NCI-H82 treated with DMSO at 0.1 percent for 48 hours (cell line): ENCODE data around the gene RAX2.

Experiments used
- DNase-seq: peaks from one replicate; lab custom pipeline; 2025; ENCODE audit not compliant: unreplicated experiment; lab: John Stamatoyannopoulos, UW

Gene RAX2

DNA sequence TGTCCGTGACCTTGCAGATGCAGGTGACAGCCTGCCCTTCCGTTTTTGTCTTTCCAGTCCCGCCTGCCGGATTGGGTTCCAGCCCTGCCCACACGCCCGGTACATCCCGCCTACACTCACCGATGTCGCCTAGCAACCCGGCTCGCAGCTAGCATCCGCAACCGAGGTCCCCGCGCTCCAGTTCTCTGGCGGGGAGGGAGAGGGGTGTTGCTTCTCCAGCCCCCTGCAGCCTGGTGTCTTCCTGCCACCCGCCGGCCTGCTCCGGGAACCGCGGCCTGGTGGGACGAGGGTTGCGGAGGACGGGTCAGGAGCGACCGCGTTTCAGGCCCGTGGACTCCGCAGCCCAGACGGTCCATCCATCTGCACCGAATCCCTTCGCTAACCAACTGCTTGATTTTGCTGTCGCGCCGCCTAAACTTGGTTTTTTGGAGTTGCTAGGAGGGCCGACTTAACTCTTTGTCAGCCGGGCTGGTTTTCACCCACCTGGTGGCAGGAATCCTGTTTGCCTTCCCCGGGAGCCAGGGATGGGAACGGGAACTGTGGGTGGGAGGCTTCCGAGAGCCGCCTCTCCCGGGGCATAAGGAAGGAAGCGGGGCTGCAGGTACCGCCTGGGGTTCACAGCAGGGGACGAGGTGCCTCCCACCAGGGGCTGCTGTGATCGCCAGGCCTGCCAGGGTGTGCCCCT lies 29.5 kb upstream of the RAX2 start:
- no peak for DNase-seq

DNA sequence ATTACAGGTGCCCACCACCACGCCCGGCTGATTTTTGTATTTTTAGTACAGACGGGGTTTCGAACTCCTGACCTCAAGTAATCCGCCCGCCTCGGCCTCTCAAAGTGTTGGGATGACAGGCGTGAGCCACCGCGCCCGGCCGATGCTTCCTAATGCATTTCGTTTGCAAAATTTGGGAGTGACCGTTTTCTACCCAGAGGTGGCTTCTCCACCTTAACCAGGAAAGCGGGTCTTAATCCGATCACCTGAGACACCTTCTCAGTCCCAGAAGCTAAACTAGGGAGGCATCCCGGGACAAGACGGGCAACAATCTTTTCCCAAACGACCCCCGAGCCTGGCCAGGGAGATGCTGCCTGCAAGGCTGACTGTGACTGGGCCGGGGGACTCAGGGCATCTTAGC lies 29.0 kb upstream of the RAX2 start:
- DNase-seq = no peak

DNA sequence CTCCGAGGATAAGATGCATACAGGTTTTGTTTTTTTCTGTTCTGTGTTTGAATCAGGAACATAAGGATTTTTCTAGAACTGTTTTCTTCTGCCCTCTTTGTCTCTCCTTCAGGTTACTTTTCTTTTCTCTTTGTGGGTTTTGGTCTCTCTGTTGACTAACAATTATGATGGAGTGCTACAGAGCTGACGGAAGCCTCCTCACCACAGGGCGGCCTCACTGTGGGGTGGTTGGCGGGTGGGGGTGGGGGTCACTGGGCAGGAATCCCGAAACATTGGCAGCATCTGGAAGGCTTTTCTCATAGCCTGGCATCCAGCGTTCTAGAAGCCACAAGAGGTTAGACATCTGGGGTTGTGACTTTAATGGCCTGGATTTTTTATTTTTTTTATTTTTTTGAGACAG lies 26.1 kb upstream of the RAX2 start:
- DNase-seq = no peak

DNA sequence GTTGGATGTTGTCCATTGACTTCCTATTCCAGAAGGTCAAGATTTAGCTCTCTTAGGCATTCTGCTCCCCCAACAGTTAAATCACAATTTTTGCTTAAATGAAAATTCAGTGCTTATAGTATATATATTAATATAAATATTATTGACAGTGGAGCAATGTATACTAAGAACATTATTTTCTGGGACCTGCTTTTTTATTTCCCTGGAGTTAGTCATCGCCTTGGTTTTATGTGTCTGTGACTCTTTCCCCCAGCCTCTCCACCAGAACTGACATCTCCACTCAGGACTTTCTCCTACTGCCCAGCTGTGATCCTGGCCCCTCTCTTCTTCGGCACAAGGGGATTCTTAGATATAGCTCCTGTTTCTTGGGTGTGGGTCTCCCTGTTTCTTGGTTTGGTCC lies 24.3 kb upstream of the RAX2 start:
- no peak for DNase-seq

DNA sequence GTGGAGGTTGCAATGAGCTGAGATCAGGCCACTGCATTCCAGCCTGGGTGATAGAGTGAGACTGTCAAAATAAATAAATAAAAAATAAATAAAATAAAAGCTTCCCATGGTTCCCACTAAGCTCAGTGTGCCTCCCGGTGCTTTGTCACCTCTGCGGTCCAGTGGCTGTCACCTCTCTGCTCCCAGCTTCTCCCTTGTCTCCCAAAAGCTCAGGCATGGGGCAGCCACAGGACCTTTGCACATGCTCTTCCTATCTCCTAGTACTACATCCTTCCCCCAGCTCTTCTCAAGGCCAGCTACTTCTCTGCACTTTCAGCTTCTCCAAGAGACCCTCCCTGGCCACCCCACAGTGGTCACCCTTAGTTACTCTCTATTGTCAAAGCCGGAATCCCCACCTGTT lies 21.8 kb upstream of the RAX2 start:
- no peak for DNase-seq

DNA sequence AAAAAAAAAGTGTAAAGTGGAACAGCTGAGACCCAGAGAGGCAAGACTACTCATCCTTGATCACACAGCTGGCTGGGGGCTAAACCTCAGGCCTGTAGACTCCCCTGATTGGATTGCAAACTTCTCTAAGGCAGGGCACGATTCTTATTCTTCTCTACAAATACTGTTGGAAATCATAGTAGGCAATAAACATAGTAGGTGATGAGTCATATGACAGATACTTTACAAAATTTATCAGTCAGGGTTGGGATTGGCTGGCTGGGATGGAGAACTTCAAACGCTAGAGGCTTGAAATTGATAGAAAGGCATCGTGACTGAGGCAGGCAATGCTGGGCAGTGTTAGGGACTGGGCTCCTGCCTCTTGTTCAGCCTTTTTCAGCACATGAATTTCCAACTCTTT lies 20.1 kb upstream of the RAX2 start:
- no peak for DNase-seq

DNA sequence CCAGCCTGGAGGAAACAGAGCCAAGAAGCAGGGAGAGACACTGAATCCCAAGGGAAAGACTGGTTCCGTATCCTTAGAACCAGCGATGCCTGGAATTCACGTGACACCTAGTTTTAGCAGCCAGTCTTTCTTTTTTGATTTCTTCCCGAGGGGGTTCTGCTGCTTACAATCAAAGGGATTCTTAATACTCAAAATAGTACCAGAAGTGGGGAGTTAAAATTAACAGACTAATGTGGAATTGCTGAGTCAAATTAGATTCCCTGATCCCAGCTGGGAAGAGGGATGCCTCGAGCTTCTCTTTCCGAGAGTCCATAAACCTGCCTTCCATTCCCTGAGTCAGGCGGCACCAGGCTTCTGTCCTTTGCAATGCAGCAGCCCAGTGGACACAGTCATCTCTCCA lies 18.9 kb upstream of the RAX2 start:
- DNase-seq = no peak

DNA sequence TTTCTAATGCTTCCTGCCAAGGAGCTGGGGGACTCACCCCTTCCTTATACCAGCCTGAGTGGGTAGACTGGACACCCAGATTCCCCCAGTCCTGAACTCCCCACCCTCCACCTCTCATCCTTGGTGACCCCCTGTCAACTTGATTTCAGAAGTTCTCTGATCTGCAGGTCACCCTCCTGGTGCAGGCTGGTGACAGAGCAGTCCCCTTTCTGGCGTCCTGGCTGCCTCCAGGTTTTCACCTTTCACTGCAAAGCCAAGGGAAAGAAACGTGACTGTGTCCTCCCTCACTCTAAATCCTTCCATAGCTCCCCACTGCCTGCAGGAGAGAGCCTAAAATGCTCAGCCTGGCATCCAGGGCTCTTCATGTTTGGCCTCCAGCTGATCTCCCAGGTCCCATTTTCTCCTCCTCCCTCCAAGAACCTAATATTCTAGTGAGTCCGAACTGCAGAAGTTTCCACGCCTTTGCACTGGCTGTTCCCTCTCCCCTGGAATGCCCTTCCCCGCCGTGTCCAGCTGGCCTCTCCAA lies 18.2 kb upstream of the RAX2 start:
- DNase-seq = no peak

DNA sequence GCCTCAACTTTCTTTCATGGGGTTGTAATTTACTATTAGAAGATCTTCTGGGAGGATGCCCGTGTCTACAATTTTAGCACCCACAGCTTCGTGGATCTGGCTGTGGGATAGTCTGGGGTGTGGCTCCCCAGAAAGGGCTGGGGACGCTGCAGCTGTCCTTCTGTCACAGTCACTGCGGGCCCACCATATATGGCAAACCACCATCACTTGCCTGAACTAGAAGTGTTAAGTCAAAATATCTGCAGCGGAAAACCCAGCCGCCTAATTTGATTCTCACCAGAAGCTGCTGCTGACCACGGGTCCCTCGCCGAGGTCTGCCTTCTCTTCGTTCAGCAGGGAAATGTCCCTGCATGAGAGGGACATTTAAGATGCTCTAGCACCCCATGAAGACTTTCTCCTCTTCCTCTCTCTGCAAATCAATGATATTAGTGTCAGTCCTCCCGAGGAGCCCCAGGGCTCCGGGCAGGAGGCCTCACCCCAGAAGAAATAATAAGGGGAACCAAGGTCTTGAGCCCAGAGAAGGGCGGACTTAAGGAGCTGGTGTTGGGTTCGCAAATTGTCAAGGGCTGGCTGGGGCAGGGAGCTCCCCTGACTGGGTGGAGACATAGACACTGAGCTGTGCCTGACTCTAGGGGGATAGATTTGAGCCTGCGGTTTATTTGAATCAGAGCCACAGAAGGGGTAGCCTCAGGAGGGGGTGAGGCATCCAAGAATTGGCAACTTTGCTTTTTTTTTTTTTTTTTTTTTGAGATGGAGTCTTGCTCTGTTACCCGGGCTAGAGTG lies 17.2 kb upstream of the RAX2 start:
- DNase-seq = no peak

DNA sequence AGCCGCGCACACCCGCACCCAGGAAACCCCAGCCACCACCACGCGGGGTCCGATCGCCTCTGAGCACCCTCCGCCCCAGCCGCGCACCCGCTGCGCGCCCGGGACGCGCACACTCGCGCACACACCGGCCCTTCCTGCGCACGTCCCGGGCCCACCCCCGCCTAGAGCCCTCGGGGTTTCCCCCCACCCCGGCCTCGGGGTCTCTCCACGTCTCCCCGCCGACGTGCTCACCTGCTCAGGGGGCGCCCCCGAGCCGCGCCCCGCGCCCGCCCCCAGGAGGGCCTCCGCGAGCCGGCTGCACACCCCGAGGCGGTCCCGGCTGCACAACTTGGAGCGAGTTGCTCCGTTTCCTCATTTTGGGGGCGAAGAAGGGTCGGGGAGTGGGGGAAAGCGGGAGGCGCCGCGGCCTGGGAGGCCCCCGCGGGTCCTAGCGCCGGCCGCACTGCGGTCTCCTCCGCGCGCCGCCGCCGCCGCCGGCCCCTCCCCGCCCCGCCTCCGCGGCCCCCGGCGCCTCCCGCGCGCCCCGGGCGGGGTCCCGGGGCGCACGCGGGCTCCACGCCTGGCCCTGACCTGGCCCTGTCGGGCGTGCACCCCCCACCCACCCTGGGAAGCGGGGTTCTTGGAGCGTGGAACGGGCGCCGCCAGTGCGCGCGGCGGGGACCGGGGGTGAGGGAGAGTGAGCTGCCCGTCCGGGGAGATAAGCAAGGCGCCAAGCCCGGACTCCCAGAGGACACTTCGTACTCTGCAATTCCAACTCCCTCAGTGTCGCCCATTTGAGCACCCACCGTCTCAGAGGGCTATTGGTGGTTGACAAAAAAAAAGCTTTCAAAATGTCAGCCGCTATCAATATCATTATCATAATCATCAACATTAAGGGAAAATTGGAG lies 14.2 kb upstream of the RAX2 start, which contains the start of gene MATK:
Gene MATK (minus strand): TSS at position 444 of the 887 bp plus-strand sequence. CDS start 1,246 bp downstream, outside the sequence.
- no peak for DNase-seq

DNA sequence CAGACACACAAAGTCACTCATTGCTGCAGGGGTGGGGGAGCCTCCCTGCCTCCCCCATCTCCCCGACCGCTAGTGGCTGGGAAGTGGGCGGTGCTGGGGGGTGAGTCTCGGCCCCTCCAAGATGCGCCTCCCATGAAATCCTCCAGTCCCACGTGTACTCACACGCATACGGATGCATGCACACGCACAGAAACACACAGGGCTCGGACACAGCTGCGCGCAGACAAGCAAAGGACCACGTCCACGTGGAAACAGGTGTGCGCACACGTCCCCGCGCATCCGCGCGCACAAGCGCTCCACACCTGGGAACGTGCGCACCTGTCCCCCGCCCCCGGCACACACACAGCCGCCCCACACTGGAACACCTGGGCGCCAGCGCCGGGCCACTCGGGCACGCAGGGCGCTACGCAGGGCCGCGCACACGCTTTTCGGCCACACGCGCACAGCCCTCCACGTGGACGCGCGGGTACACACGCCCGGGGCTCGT lies 13.5 kb upstream of the RAX2 start:
- no peak for DNase-seq

DNA sequence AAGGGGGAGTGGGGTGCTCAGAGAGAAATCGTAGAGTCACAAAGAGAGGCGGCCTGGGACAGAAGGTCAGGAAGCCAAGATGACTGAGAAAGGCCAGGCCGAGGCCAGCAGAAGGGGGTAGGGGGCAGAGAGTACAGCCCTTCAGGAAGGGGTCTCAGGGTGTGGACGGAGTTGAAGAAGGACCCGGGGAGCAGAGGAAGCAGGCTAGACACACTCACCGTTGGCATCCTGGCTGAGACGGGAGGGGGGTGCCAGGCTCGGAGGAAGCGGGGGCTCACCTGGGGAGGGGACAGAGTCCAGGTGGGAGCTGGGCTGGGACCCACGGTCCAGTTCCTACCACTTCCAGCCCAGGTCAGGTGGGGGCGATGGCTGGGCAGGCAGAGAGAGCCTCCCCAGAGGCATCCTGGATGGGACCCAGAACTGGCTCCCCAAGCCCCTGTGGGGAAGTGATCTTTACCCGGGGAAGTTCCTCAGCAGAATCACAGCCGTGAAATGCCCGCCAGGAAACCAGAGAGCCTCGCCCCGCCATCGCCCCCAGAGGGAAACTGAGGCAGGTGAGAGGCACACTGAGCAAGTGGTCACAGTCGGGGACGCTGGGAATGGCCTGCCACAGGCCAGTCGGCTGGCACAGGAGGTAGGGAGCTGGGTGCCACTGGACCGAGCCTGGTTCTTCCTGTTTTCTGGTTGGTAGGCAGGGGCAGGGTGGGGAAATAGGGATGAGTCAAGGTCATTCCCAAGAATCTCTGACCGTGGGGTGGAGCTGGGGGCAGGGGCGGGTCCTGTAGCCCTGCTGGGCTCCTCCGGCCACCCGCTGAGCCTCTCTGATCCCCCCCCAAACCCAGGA lies 12.8 kb upstream of the RAX2 start:
- DNase-seq = no peak

DNA sequence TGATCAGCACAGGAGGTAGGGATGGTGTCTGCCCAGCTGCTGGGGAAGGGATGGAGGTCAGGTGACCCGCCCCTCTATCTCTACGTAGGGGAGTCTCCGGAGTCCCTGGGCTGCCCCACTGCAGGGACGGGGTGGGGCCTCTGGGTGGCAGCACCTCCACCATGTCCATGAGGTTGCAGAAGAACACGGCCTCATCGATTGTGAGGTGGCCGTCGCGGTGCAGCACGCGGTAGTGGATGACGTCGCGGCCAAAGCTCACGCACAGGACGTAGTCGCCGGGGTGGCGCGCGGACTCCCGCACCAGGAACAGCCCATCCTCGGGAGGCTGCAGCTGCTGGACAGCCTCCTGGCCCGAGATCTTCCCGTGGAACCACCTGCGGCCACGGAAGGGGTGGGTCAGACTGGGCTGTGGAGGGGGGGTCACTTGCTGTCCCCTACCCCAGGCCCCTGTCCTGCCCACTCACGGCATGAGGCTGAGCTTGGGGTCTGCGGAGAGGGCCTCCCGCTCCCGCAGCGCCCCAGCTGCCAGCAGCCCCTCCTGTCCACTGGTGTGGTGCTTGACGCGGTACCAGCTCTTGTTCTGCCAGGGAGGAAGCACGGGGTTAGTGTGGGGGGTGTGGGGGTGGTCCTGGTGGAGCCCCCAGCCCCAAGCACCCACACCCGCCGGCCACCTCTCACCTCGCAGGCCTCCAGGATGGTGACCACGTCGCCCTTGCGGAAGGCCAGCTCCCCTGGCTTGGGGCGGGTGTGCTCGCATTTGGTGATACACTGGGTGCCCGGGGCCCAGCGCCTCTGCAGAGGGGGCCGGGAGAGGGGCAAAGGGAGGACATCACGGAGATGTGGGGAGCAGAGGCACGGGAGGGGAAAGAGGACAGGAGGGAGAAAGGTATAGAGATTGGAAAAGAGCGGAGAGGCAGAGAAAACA lies 11.9 kb upstream of the RAX2 start:
- DNase-seq = no peak

DNA sequence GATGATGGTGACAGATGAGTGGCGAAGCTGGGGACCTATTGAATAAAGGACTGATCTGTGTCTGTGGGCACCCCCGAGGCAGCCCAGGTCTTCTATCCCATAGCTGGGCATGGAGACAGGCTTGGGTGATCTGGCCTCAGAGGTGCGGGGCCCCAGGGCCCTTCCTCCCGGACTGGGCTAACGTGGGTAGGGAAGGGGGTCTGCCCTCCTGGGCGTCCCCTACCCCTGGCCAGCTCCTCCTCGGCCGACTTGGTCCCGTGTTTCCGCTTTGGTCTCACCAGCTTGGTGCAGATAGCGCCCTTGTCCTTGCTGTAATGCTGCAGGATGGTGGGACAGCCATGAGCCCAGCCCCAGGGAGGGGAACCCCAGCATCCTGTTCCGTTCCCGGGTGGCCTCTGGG lies 10.9 kb upstream of the RAX2 start:
- no peak for DNase-seq

DNA sequence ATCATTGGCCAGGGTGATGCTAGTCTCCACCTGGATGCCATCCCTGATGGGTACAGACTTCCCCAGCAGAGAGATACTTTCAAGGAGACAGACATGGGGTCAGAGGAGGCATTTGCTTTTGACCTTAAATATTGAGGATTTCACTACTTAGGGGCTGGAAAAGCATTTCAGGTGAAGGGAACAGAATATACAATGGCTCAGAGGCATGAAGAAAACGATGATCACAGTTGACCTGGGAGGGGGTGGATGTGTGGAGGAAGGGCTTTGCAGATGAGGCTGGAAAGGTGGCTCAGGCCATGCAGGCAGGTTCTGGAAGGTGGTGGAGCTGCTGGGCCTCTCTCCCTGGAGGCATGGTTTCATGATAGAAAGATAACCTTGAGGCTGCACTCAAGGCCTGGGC lies 10.3 kb upstream of the RAX2 start:
- DNase-seq = no peak

DNA sequence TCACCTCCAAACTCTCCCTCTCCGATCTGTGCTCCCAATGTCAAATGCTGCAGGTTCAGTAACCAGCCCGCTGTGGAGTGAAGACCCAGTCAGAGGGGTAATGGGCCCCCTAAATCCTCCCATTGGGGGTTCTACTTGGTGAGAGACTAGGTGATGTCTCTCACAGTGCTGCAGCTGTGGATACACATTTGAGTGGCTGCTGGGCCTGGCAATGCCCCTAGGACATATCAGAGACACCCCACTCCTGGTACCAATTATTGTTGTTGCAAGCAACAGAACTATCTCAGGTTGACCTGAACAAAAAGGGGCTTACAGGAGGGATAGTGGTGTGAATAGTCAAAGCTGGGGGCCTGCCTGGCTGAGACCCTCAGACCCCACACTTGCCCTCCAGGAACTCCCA lies 9.6 kb upstream of the RAX2 start:
- DNase-seq = no peak

DNA sequence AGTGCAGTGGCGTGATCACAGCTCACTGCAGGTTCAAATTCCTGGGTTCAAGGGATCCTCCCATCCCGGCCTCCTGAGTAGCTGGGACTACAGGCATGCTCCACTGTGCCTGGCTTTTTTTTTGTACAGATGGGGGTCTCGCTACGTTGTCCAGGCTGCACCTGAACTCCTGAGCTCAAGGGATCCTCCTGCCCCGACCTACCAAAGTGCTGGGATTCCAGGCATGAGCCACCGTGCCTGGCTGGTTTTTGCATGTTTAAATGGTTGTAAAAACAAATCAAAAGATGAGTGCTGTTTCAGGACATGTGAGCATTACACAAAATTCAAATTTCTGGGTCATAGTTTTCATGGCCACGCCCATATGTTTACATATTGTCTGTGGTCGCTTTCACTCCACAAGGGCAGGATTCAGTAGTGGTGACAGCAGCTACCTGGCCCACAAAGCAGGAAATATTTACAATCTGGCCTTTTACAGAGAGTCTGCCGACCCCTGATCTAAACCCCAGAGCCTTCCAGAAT lies 8.8 kb upstream of the RAX2 start:
- no peak for DNase-seq

DNA sequence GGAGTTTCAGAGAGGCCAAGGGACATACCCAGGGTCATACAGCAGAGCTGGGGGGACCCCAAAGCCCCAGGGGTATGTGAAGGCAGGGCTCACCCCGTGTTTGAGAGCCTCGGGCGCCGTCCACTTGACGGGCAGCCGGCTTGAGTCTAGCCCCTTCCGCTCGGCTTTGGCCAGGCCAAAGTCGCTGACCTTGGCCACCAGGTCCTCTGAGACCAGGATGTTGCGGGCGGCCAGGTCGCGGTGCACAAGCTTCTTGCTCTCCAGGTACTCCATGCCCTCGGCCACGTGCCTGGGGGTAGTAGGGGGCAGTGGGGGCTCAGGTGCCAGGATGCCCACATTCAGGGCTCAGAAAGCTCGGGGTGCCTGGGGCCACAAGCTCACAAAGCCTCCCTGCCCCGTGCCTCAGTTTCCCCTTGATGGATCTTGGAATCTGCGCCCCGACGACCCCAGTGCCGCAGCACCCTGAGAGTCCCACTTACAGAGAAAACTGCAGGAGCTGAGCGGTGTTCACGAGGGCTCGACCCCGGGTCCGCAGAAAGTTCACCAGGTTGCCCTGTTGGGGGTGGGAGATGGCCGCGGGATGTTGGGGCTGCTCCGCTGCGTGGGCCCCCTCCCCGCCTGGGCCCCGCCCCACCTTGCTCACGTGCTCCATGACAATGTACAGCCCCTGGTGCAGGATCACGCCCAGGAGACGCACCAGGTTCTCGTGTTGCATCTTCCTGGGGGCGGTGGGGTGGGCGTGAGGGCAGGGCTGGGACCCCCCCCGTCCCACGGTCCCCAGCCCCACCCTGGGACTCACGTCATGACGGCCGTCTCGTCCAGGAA lies 7.1 kb upstream of the RAX2 start:
- no peak for DNase-seq
